HepG2 (cell line): Measurements from ENCODE around the gene HYPK.

Experiments
- BRCA1 ChIP-seq: sonication (generic); formaldehyde crosslinking; IDR thresholded peaks from 2 replicates; pipeline ENCODE4 v1.4.0; 2020; ENCODE audit warnings: missing genetic modification reagents
- FOXJ3 ChIP-seq: sonication (generic); formaldehyde crosslinking; IDR thresholded peaks from 2 replicates; pipeline ENCODE4 v1.4.0; 2020; ENCODE audit warnings: missing genetic modification reagents, mild to moderate bottlenecking, borderline replicate concordance
- JUND ChIP-seq: sonication (generic); formaldehyde crosslinking; IDR thresholded peaks from 2 replicates; pipeline ENCODE4 v1.8.0; 2022; ENCODE audit warnings: mild to moderate bottlenecking, missing genetic modification reagents
- SKI ChIP-seq: fragments of 450-650 bp; IDR thresholded peaks from one replicate; pipeline ENCODE4 v1.6.1; 2018; ENCODE audit warnings: mild to moderate bottlenecking; ENCODE audit not compliant: partially characterized antibody
- TF ChIP-seq, protein P1 (sequence below): sonication (generic); formaldehyde crosslinking; IDR thresholded peaks from 2 replicates; pipeline ENCODE4 v1.5.1; 2020; ENCODE audit warnings: missing genetic modification reagents, mild to moderate bottlenecking, borderline replicate concordance

DNA sequence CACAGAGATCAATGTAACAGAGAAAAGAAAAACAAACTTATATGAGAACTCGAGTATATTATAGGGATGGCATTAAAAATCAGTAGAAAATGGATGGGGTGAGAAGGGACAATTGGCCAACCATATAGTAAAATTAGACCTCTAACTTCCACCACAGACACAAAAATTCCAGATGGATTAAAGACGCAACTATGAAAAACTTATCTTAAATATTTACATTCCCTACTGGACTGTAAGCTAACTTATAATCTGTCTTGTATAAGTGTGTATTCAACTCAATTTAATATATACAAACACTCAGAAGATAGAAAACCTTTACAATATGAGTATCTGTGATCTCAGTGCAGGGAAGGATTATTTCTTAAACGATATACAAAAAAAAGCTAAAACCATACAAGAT is 21.1 kb downstream of the HYPK start:
- TF ChIP-seq, protein P1, sequence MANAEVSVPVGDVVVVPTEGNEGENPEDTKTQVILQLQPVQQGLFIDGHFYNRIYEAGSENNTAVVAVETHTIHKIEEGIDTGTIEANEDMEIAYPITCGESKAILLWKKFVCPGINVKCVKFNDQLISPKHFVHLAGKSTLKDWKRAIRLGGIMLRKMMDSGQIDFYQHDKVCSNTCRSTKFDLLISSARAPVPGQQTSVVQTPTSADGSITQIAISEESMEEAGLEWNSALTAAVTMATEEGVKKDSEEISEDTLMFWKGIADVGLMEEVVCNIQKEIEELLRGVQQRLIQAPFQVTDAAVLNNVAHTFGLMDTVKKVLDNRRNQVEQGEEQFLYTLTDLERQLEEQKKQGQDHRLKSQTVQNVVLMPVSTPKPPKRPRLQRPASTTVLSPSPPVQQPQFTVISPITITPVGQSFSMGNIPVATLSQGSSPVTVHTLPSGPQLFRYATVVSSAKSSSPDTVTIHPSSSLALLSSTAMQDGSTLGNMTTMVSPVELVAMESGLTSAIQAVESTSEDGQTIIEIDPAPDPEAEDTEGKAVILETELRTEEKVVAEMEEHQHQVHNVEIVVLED (CRISPR knock-in tag): no peak
- TF ChIP-seq SKI: no peak
- TF ChIP-seq BRCA1 (CRISPR knock-in tag): no peak
- TF ChIP-seq JUND: no peak
- no peak for TF ChIP-seq FOXJ3 (CRISPR knock-in tag)
